NB4 (cell line): ENCODE results near the gene FANK1.

Source experiments
- DNase-seq: peaks from one replicate; pipeline ENCODE4 v3.0.0; 2010; ENCODE audit warnings: low read depth
- H3K4me3 ChIP-seq: one replicate; pipeline ENCODE4 v1.5.1; 2011; ENCODE audit warnings: mild to moderate bottlenecking, low read depth, low read length, moderate library complexity
- MYC ChIP-seq: IDR thresholded peaks from 2 replicates; pipeline ENCODE4 v1.6.1; 2011; ENCODE audit warnings: low read depth, low read length
- POLR2A ChIP-seq: IDR thresholded peaks from 2 replicates; pipeline ENCODE4 v1.6.1; 2011; ENCODE audit warnings: mild to moderate bottlenecking; ENCODE audit not compliant: insufficient read length; ENCODE audit errors: extremely low read depth
- TF ChIP-seq, protein P1 (sequence below): IDR thresholded peaks from one replicate; pipeline ENCODE4 v1.5.1; 2012; ENCODE audit warnings: low read depth, low read length
- TF ChIP-seq, protein P2 (sequence below): IDR thresholded peaks from 2 replicates; pipeline ENCODE4 v1.6.1; 2011; ENCODE audit warnings: low read depth, low read length

The FANK1 gene

DNA sequence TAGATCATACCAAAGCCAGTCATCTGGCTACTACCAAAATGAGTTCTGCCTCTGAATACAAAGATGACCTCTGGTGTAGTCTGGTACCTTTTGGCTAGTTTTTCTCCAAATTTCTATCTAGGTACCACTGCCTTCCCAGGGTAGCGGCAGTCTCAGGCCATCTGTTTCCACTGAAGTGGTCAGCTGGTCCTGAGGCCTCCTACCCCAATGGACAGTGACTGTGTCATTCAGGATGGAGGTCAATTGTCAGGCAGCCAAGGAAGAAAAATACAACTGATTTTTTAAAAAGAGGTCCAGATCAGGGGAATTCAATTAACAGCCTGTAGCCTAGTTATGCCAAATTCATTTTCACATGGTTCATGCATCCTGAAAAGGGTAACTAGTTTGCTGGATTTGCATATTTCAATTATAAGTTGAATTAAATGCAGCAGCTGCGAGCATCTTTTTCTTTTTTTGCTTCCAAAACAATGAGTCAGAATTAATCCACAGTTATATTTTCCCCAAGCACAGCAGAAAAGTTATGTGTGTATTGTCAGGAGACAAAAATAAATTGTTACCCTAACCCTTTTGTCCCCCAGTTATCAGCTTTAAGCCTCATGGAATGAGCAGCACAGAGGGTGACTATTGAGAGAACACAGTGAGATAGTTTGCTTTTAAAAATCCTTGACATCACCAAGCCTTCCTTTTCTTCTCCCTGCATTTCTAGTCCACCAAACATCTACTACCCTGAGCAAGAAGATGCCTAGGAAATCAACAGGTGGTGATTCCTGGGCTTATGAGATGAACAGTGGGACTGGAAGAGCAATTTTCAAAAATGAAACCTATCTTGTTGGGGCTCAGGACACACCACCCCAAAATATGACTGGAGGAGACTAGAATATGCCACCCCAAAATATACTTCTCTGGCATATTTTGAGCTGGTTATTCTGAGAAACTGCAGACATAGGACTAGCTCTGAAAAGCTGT, 45.3 kb upstream of the FANK1 start:
- no peak overlapping the region for H3K4me3 ChIP-seq
- no peak for DNase-seq
- TF ChIP-seq POLR2A (no peak), MYC (no peak)
- TF ChIP-seq, protein P1, sequence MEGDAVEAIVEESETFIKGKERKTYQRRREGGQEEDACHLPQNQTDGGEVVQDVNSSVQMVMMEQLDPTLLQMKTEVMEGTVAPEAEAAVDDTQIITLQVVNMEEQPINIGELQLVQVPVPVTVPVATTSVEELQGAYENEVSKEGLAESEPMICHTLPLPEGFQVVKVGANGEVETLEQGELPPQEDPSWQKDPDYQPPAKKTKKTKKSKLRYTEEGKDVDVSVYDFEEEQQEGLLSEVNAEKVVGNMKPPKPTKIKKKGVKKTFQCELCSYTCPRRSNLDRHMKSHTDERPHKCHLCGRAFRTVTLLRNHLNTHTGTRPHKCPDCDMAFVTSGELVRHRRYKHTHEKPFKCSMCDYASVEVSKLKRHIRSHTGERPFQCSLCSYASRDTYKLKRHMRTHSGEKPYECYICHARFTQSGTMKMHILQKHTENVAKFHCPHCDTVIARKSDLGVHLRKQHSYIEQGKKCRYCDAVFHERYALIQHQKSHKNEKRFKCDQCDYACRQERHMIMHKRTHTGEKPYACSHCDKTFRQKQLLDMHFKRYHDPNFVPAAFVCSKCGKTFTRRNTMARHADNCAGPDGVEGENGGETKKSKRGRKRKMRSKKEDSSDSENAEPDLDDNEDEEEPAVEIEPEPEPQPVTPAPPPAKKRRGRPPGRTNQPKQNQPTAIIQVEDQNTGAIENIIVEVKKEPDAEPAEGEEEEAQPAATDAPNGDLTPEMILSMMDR, result no peak
- TF ChIP-seq, protein P2, sequence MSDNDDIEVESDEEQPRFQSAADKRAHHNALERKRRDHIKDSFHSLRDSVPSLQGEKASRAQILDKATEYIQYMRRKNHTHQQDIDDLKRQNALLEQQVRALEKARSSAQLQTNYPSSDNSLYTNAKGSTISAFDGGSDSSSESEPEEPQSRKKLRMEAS, result no peak

DNA sequence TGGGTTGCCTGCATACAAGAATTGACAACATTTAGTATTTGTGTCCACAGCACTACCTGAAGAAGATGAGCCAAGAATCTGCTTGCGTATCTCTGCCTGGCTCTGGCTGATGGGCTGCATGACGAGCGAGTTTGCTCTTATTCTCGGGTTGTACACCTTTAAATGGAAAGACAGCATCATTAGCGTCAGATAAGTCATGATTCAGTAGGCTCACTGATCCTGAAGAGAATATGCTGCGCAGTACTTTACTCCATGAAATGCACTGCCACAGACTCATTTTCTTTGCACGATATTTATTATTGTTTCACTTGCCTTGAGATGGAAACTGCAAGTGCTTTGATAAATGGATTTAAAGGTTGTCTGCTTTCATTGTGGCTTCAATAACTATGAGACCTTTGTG, 43.9 kb upstream of the FANK1 start:
- TF ChIP-seq, protein P1, result no peak
- TF ChIP-seq POLR2A (no peak), MYC (no peak)
- TF ChIP-seq, protein P2, result no peak
- no peak for DNase-seq
- no peak overlapping the region for H3K4me3 ChIP-seq

DNA sequence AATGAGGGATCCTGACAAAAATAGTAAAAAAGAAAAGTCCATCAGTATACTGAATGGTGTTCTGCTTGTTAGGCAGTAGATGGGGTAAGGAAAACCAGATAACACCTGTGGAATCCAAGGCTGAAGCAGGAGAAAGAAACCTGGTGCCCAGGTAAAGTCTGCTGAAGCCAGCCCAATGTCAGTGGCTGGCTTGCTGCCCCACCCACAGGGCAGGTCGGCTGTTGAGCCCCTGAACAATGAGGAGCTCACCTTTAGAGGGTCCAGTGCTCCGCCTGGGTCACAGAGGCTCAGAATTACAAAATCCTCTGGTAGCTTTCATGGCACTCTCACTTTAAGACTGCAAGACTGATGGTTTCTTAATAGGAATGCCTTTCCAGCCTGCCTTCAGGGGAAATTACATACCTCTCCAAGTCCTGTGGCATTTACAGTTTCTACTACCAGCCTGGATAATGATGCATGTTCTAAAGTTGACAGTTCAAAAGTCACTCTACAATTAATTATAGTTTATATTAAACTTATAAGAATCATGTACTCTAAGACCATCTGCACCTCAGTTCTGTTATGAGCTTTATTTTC, 39.1 kb upstream of the FANK1 start:
- no peak overlapping the region for H3K4me3 ChIP-seq
- DNase-seq, result no peak
- TF ChIP-seq POLR2A (no peak), MYC (no peak)
- TF ChIP-seq, protein P2, result no peak
- TF ChIP-seq, protein P1, result no peak

DNA sequence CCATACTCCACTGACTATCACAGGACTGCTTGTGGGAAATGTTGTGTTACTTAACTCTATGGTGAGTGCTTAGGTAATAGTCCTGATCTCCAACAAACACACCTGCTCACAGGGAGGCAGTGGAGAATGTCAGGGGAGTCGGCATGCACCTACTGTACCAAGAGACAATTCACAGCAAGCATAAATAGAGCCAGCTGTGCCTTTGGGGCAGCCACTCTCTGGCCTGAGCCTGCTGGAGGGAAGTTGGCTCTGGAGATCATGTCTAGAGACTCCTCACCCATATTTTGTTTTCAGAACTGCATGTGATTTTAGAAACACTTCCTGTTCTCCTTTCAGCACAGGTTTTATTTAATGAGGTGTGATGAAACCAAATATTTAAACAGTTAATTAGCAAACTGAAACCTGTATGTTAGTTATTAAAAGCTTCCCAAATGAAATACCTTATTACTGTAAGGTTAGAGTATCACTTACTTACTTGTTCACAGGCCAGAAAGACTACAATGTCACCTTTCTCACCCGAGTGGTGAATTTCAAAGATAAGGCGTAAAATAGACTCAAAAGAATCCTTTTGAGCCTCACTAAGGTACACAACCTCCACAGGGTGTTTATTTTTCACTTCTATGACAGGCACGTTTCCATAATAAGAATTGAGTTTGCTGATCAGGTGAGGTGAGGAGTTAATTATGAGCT, 37.1 kb upstream of the FANK1 start:
- no peak for DNase-seq
- TF ChIP-seq, protein P1, result no peak
- TF ChIP-seq POLR2A (no peak), MYC (no peak)
- TF ChIP-seq, protein P2, result no peak
- no peak overlapping the region for H3K4me3 ChIP-seq

DNA sequence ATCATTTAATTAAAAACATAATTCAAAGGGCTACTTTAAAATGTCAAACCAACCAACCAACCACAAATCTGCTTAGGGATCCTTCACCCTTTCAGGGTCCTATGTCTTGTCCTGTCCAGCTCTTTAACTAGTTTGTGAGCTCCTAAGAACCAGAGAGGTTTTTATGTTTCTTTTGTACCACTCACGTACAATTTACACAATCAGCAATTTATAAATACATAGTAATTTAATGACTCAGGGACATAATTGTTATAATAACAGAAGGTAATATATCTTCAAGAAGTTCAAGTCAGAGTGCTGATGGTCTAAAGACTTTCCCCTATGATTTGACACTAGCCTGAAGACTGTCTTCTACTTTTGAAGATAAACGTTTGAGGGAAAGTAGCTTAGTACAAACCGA, 31.2 kb upstream of the FANK1 start:
- H3K4me3 ChIP-seq, result no peak overlapping the region
- TF ChIP-seq MYC (no peak), POLR2A (no peak)
- TF ChIP-seq, protein P1, result no peak
- TF ChIP-seq, protein P2, result no peak
- DNase-seq, result no peak
